Skeletal muscle satellite cell (primary cell): Measurements from ENCODE around the gene ZNF536.
"Not testable (repeated sequence)": the region's sequence is repeated elsewhere in the genome, so short reads cannot be mapped to it uniquely, and the experiment has no call there.

Experiments
- H3K27me3 ChIP-seq: 2 replicates; pipeline ENCODE4 v1.7.0; 2013; ENCODE audit warnings: low read length; ENCODE audit not compliant: control insufficient read depth, insufficient read depth
- H3K36me3 ChIP-seq: 2 replicates; pipeline ENCODE4 v1.7.0; 2013; ENCODE audit warnings: mild to moderate bottlenecking, control low read depth, low read length; ENCODE audit not compliant: insufficient read depth
- H3K4me1 ChIP-seq: 2 replicates; pipeline ENCODE4 v1.7.0; 2013; ENCODE audit warnings: low read length; ENCODE audit not compliant: control insufficient read depth, insufficient read depth
- H3K4me2 ChIP-seq: 2 replicates; pipeline ENCODE4 v1.7.0; 2013; ENCODE audit warnings: mild to moderate bottlenecking, low read length
- H3K4me3 ChIP-seq: 2 replicates; pipeline ENCODE4 v1.7.0; 2013; ENCODE audit warnings: low read length
- H3K9ac ChIP-seq: 2 replicates; pipeline ENCODE4 v1.7.0; 2013; ENCODE audit warnings: mild to moderate bottlenecking, low read depth, low read length, moderate library complexity
- H3K9me3 ChIP-seq: replicated peaks from 2 replicates; pipeline ENCODE4 v1.7.0; 2013; ENCODE audit warnings: mild to moderate bottlenecking, control low read depth, low read length

The ZNF536 gene

GRCh38 chr19:30457484-30457883 lies 85.3 kb downstream of the ZNF536 start:
- no peak overlapping the region for H3K9ac ChIP-seq
- no peak overlapping the region for H3K4me3 ChIP-seq
- no peaks in the 10 kb centered on the region for H3K4me1 ChIP-seq
- H3K9me3 ChIP-seq, result no peaks in the 10 kb centered on the region
- H3K4me2 ChIP-seq, result no peak overlapping the region
- no peaks in the 10 kb centered on the region for H3K36me3 ChIP-seq
- no peaks in the 10 kb centered on the region for H3K27me3 ChIP-seq

GRCh38 chr19:30459859-30460258 lies 87.7 kb downstream of the ZNF536 start:
- H3K36me3 ChIP-seq, result no peaks in the 10 kb centered on the region
- H3K9ac ChIP-seq, result no peak overlapping the region
- H3K4me3 ChIP-seq, result no peak overlapping the region
- H3K9me3 ChIP-seq, result no peaks in the 10 kb centered on the region
- no peaks in the 10 kb centered on the region for H3K4me1 ChIP-seq
- H3K27me3 ChIP-seq, result no peaks in the 10 kb centered on the region
- no peak overlapping the region for H3K4me2 ChIP-seq

GRCh38 chr19:30464162-30464561 lies 92.0 kb downstream of the ZNF536 start:
- H3K27me3 ChIP-seq, result no peaks in the 10 kb centered on the region
- H3K9me3 ChIP-seq, result no peaks in the 10 kb centered on the region
- H3K36me3 ChIP-seq, result no peaks in the 10 kb centered on the region
- no peak overlapping the region for H3K9ac ChIP-seq
- H3K4me1 ChIP-seq, result no peaks in the 10 kb centered on the region
- no peak overlapping the region for H3K4me3 ChIP-seq
- no peak overlapping the region for H3K4me2 ChIP-seq

DNA sequence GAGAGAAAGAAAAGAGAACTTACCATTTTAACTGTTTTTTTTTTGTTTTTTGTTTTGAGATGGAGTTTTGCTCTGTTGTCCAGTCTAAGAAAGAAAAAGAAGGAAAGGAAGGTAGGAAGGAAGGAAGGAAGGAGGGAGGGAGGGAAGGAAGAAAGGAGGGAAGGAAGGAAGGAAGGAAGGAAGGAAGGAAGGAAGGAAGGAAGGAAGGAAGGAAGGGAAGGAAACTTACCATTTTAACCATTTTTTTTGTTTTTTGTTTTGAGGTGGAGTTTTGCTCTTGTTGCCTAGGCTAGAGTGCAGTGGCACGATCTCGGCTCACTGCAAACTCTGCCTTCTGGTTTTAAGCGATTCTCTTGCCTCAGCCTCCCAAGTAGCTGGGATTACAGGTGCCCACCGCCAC lies 94.4 kb downstream of the ZNF536 start:
- H3K27me3 ChIP-seq, H3K36me3 ChIP-seq, H3K4me3 ChIP-seq, H3K4me1 ChIP-seq, H3K9ac ChIP-seq, H3K9me3 ChIP-seq, H3K4me2 ChIP-seq: not testable (repeated sequence)

DNA sequence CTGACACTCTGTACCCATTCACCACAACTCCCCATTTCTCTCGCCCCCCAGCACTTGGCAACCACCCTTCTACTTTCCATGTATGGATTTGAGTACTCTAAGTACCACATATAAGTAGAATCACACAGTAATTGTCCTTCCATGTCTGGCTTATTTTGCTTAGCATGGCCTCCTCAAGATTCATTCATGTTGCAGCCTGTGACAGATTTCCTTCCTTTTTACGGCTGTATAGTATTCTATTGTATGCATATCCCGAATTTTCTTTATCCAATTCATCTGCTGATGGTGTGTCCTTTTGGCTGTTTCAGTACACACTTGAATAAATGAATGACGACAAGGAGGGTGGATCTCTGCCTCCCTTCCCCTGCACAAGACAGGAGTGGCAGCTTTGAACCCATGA lies 95.1 kb downstream of the ZNF536 start:
- no peak overlapping the region for H3K4me3 ChIP-seq
- H3K4me2 ChIP-seq, result no peak overlapping the region
- no peaks in the 10 kb centered on the region for H3K36me3 ChIP-seq
- no peak overlapping the region for H3K9ac ChIP-seq
- H3K4me1 ChIP-seq, result no peaks in the 10 kb centered on the region
- H3K9me3 ChIP-seq, result no peaks in the 10 kb centered on the region
- no peaks in the 10 kb centered on the region for H3K27me3 ChIP-seq

DNA sequence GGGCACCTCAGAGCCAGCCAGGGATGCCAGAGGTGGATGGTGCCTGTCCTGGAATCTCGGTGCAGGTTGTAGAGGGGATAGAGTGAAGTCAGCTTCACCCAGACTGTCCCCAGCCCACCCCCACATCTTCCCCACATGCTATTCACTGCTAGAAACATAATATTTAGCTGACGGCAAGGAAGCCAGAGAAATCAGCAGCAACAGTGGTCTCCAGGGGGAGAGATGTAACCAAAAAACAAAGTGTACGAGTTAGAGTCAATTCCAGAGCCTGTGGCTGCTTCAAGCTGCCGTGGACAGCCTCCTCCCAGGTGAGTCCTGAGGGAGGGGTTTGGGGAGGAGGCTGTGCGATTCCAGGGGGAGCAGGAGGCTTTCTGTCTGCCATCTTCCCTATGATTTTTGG lies 97.6 kb downstream of the ZNF536 start:
- H3K4me2 ChIP-seq, result no peak overlapping the region
- no peaks in the 10 kb centered on the region for H3K4me1 ChIP-seq
- no peaks in the 10 kb centered on the region for H3K36me3 ChIP-seq
- H3K9me3 ChIP-seq, result no peaks in the 10 kb centered on the region
- H3K27me3 ChIP-seq, result no peaks in the 10 kb centered on the region
- no peak overlapping the region for H3K4me3 ChIP-seq
- H3K9ac ChIP-seq, result no peak overlapping the region

- Histone ChIP-seq H3K27me3 (no peaks in the 10 kb centered on the region), H3K9ac (no peak overlapping the region), H3K4me3 (no peak overlapping the region), H3K4me1 (no peaks in the 10 kb centered on the region), H3K9me3 (no peaks in the 10 kb centered on the region), H3K4me2 (no peak overlapping the region), H3K36me3 (no peaks in the 10 kb centered on the region)
Observed at GRCh38 chr19:30471441-30471840, 99.3 kb downstream of the ZNF536 start.

GRCh38 chr19:30473334-30473867 lies 101.2 kb downstream of the ZNF536 start:
- Histone ChIP-seq H3K4me2 (no peak overlapping the region), H3K9ac (no peak overlapping the region), H3K27me3 (no peaks in the 10 kb centered on the region), H3K9me3 (no peaks in the 10 kb centered on the region), H3K36me3 (no peaks in the 10 kb centered on the region), H3K4me1 (no peaks in the 10 kb centered on the region), H3K4me3 (no peak overlapping the region)

- Histone ChIP-seq H3K4me1 (no peaks in the 10 kb centered on the region), H3K9me3 (no peaks in the 10 kb centered on the region), H3K4me3 (no peak overlapping the region), H3K4me2 (no peak overlapping the region), H3K27me3 (no peaks in the 10 kb centered on the region), H3K9ac (no peak overlapping the region), H3K36me3 (no peaks in the 10 kb centered on the region)
Observed at GRCh38 chr19:30476997-30477396, 104.8 kb downstream of the ZNF536 start.

- Histone ChIP-seq H3K4me2 (no peak overlapping the region), H3K27me3 (no peaks in the 10 kb centered on the region), H3K4me1 (no peaks in the 10 kb centered on the region), H3K36me3 (no peaks in the 10 kb centered on the region), H3K9me3 (peaks cover 2% of the 10 kb centered on the region), H3K4me3 (no peak overlapping the region), H3K9ac (no peak overlapping the region)
Observed at GRCh38 chr19:30479231-30479630, 107.0 kb downstream of the ZNF536 start.

- no peak overlapping the region for H3K4me2 ChIP-seq
- H3K36me3 ChIP-seq, result no peaks in the 10 kb centered on the region
- H3K4me3 ChIP-seq, result no peak overlapping the region
- no peaks in the 10 kb centered on the region for H3K27me3 ChIP-seq
- no peaks in the 10 kb centered on the region for H3K4me1 ChIP-seq
- H3K9me3 ChIP-seq, result peaks cover 2% of the 10 kb centered on the region
- no peak overlapping the region for H3K9ac ChIP-seq
Observed at GRCh38 chr19:30480097-30480496, 107.9 kb downstream of the ZNF536 start.

GRCh38 chr19:30481063-30481462 lies 108.9 kb downstream of the ZNF536 start:
- H3K4me2 ChIP-seq, result no peak overlapping the region
- no peak overlapping the region for H3K4me3 ChIP-seq
- H3K9me3 ChIP-seq, result peaks cover 2% of the 10 kb centered on the region
- H3K36me3 ChIP-seq, result no peaks in the 10 kb centered on the region
- no peak overlapping the region for H3K9ac ChIP-seq
- H3K27me3 ChIP-seq, result no peaks in the 10 kb centered on the region
- no peaks in the 10 kb centered on the region for H3K4me1 ChIP-seq
